ENCODE measurements around the gene KIF24.
"Not testable (repeated sequence)": the region's sequence is repeated elsewhere in the genome, so short reads cannot be mapped to it uniquely, and the experiment has no call there.

The KIF24 gene

GRCh38 chr9:34363619-34364351 is 34.7 kb upstream of the KIF24 start:
- Histone ChIP-seq H3K4me3 (no peak overlapping the region), H3K4me2 (no peak overlapping the region), H3K4me1 (no peaks in the 10 kb centered on the region), H3K27ac (no peak overlapping the region), H3K9me3 (peaks cover 20% of the 10 kb centered on the region), H3K27me3 (no peaks in the 10 kb centered on the region), H3K36me3 (peaks cover 10% of the 10 kb centered on the region), H4K20me1 (no peaks in the 10 kb centered on the region), H3K9ac (no peak overlapping the region)
- TF ChIP-seq Cebpa-rat (IDR thresholded peaks at IDR 0.05) = no peak

- no peaks in the 10 kb centered on the region for H4K20me1 ChIP-seq
- H3K27me3 ChIP-seq = no peaks in the 10 kb centered on the region
- H3K9ac ChIP-seq = no peak overlapping the region
- H3K4me1 ChIP-seq = no peaks in the 10 kb centered on the region
- peaks cover 9% of the 10 kb centered on the region for H3K9me3 ChIP-seq
- no peak overlapping the region for H3K4me2 ChIP-seq
- no peak for TF ChIP-seq Cebpa-rat (IDR thresholded peaks at IDR 0.05)
- no peak overlapping the region for H3K4me3 ChIP-seq
- peaks cover 4% of the 10 kb centered on the region for H3K36me3 ChIP-seq
- no peak overlapping the region for H3K27ac ChIP-seq
Observed at GRCh38 chr9:34362614-34363214, 33.6 kb upstream of the KIF24 start.

- not testable (repeated sequence) for H3K9ac ChIP-seq, H3K36me3 ChIP-seq, H3K4me2 ChIP-seq, H4K20me1 ChIP-seq, H3K4me3 ChIP-seq, H3K4me1 ChIP-seq, H3K27me3 ChIP-seq, H3K27ac ChIP-seq
- peaks cover 14% of the 10 kb centered on the region for H3K9me3 ChIP-seq
Observed at GRCh38 chr9:34352957-34353356, 23.9 kb upstream of the KIF24 start.

- H3K4me2 ChIP-seq, H3K36me3 ChIP-seq, H3K27ac ChIP-seq, H4K20me1 ChIP-seq, H3K4me3 ChIP-seq, H3K4me1 ChIP-seq, H3K9ac ChIP-seq, H3K27me3 ChIP-seq: not testable (repeated sequence)
- H3K9me3 ChIP-seq = peaks cover 14% of the 10 kb centered on the region
Observed at GRCh38 chr9:34352122-34352652, 23.1 kb upstream of the KIF24 start.

GRCh38 chr9:34349324-34349723 is 20.3 kb upstream of the KIF24 start:
- Histone ChIP-seq H3K4me3 (no peak overlapping the region), H3K27ac (no peak overlapping the region), H3K9me3 (no peaks in the 10 kb centered on the region), H3K4me2 (no peak overlapping the region), H4K20me1 (no peaks in the 10 kb centered on the region), H3K9ac (no peak overlapping the region), H3K4me1 (no peaks in the 10 kb centered on the region), H3K27me3 (no peaks in the 10 kb centered on the region), H3K36me3 (peaks cover 4% of the 10 kb centered on the region; the same call in 1 of the 2 replicates)
- no peak for TF ChIP-seq Cebpa-rat (IDR thresholded peaks at IDR 0.05)

GRCh38 chr9:34347800-34348158 is 18.7 kb upstream of the KIF24 start:
- Histone ChIP-seq H3K9me3 (no peaks in the 10 kb centered on the region), H3K4me2 (no peak overlapping the region), H3K36me3 (peaks cover 20% of the 10 kb centered on the region), H3K4me3 (no peak overlapping the region), H3K27me3 (no peaks in the 10 kb centered on the region), H3K4me1 (no peaks in the 10 kb centered on the region), H4K20me1 (no peaks in the 10 kb centered on the region), H3K9ac (no peak overlapping the region), H3K27ac (no peak overlapping the region)
- no peak for TF ChIP-seq Cebpa-rat (IDR thresholded peaks at IDR 0.05)

- H3K4me3 ChIP-seq = no peak overlapping the region
- no peak for TF ChIP-seq Cebpa-rat (IDR thresholded peaks at IDR 0.05)
- H3K9me3 ChIP-seq = no peaks in the 10 kb centered on the region
- H3K36me3 ChIP-seq = peaks cover 26% of the 10 kb centered on the region
- H3K27me3 ChIP-seq = no peaks in the 10 kb centered on the region
- no peak overlapping the region for H3K9ac ChIP-seq
- H4K20me1 ChIP-seq = no peaks in the 10 kb centered on the region
- H3K27ac ChIP-seq = no peak overlapping the region
- no peaks in the 10 kb centered on the region for H3K4me1 ChIP-seq
- H3K4me2 ChIP-seq = no peak overlapping the region
Observed at GRCh38 chr9:34346873-34347799, 18.1 kb upstream of the KIF24 start.

- no peak for TF ChIP-seq Cebpa-rat (IDR thresholded peaks at IDR 0.05)
- Histone ChIP-seq H4K20me1 (no peaks in the 10 kb centered on the region), H3K36me3 (peaks cover 62% of the 10 kb centered on the region), H3K9me3 (no peaks in the 10 kb centered on the region), H3K4me2 (no peak overlapping the region), H3K9ac (no peak overlapping the region), H3K27ac (no peak overlapping the region), H3K27me3 (no peaks in the 10 kb centered on the region), H3K4me1 (no peaks in the 10 kb centered on the region), H3K4me3 (no peak overlapping the region)
Observed at GRCh38 chr9:34343605-34344004, 14.5 kb upstream of the KIF24 start.

GRCh38 chr9:34343090-34343489 is 14.0 kb upstream of the KIF24 start:
- no peak overlapping the region for H3K4me2 ChIP-seq
- H4K20me1 ChIP-seq = no peaks in the 10 kb centered on the region
- no peak for TF ChIP-seq Cebpa-rat (IDR thresholded peaks at IDR 0.05)
- no peaks in the 10 kb centered on the region for H3K4me1 ChIP-seq
- H3K9me3 ChIP-seq = no peaks in the 10 kb centered on the region
- H3K36me3 ChIP-seq = peaks cover 65% of the 10 kb centered on the region
- no peak overlapping the region for H3K9ac ChIP-seq
- no peak overlapping the region for H3K27ac ChIP-seq
- H3K27me3 ChIP-seq = no peaks in the 10 kb centered on the region
- no peak overlapping the region for H3K4me3 ChIP-seq

Measured in BLaER1 (cell line).